ENCODE measurements around the gene ZCWPW1.
A peak's percentile ranks its signal among the peaks of the same experiment; 100 is the strongest.
"Not testable (repeated sequence)": the region's sequence is repeated elsewhere in the genome, so short reads cannot be mapped to it uniquely, and the experiment has no call there.

Gene ZCWPW1

GRCh38 chr7:100366411-100367250 lies 61.9 kb downstream of the ZCWPW1 start:
- H3K27ac ChIP-seq, result peak overlapping the region in 14 of 21 experiments; percentile 2 to 71 (median 40)
- H3K4me3 ChIP-seq, result no peak overlapping the region

GRCh38 chr7:100365998-100366367 lies 62.5 kb downstream of the ZCWPW1 start:
- H3K27ac ChIP-seq, result peak overlapping the region in 13 of 21 experiments; percentile 20 to 71 (median 45)
- H3K4me3 ChIP-seq, result not testable (repeated sequence)

GRCh38 chr7:100364480-100364879 lies 64.0 kb downstream of the ZCWPW1 start:
- Histone ChIP-seq H3K4me3 (no peak overlapping the region), H3K27ac (no peak overlapping the region)

- not testable (repeated sequence) for H3K27ac ChIP-seq, H3K4me3 ChIP-seq
These were observed 64.7 kb downstream of the ZCWPW1 start for GRCh38 chr7:100363797-100364196.

GRCh38 chr7:100363098-100363497 lies 65.4 kb downstream of the ZCWPW1 start:
- H3K4me3 ChIP-seq, result no peak overlapping the region
- no peak overlapping the region for H3K27ac ChIP-seq

GRCh38 chr7:100360135-100360854 lies 68.2 kb downstream of the ZCWPW1 start:
- H3K27ac ChIP-seq, result no peak overlapping the region
- no peak overlapping the region for H3K4me3 ChIP-seq

GRCh38 chr7:100358857-100359212 lies 69.7 kb downstream of the ZCWPW1 start:
- no peak overlapping the region for H3K27ac ChIP-seq
- no peak overlapping the region for H3K4me3 ChIP-seq

GRCh38 chr7:100358027-100358856 lies 70.3 kb downstream of the ZCWPW1 start, which contains the start of gene PILRB:
Gene PILRB, plus strand, starts transcription at chr7:100358117. Its CDS starts 186 bp downstream, at chr7:100358303.
- Histone ChIP-seq H3K27ac (peak within 1 kb of the TSS in 5 of 21 experiments; percentile 4 to 44 (median 31)), H3K4me3 (no peak within 1 kb of the TSS)

- H3K4me3 ChIP-seq, result no peak overlapping the region
- H3K27ac ChIP-seq, result peak overlapping the region in 5 of 21 experiments; percentile 4 to 44 (median 31)
These were observed 71.4 kb downstream of the ZCWPW1 start for GRCh38 chr7:100357131-100357561.

- no peak overlapping the region for H3K4me3 ChIP-seq
- H3K27ac ChIP-seq, result peak overlapping the region in 4 of 21 experiments; percentile 4 to 44 (median 24)
These were observed 72.0 kb downstream of the ZCWPW1 start for GRCh38 chr7:100356416-100357068.

- peak overlapping the region in 5 of 21 experiments; percentile 6 to 83 (median 57) for H3K27ac ChIP-seq
These were observed 74.7 kb downstream of the ZCWPW1 start for GRCh38 chr7:100353685-100354330.

GRCh38 chr7:100352984-100353684 lies 75.4 kb downstream of the ZCWPW1 start:
- H3K27ac ChIP-seq, result peak overlapping the region in 7 of 21 experiments; percentile 7 to 83 (median 74)
- H3K4me3 ChIP-seq, result peak overlapping the region in 1 of 7 experiments; percentile 14

More at GRCh38 chr7:100353685-100354330, 74.7 kb downstream of the ZCWPW1 start:
- no peak overlapping the region for H3K4me3 ChIP-seq

- Histone ChIP-seq H3K27ac (peak overlapping the region in 7 of 21 experiments; percentile 7 to 83 (median 74)), H3K4me3 (peak overlapping the region in 1 of 7 experiments; percentile 14)
These were observed 76.2 kb downstream of the ZCWPW1 start for GRCh38 chr7:100352230-100352781.

- Histone ChIP-seq H3K27ac (peak overlapping the region in 7 of 21 experiments; percentile 4 to 83 (median 55)), H3K4me3 (no peak overlapping the region)
These were observed 76.8 kb downstream of the ZCWPW1 start for GRCh38 chr7:100351657-100352058.
